HepG2 (cell line): ENCODE data around the gene FAM118A. TPM values are rescaled to one million over a fixed set of nuclear protein-coding genes. Genes with fewer than 3 reads are reported as not detected.

Experiments used
- ARID2 ChIP-seq: sonication (generic); formaldehyde crosslinking; IDR thresholded peaks from 2 replicates; pipeline ENCODE4 v1.8.1; 2022; ENCODE audit warnings: mild to moderate bottlenecking, missing genetic modification reagents, borderline replicate concordance
- EP300 ChIP-seq, 3 experiments: sonication (generic) in 1 of 3; formaldehyde crosslinking in 1 of 3; IDR thresholded peaks; 2 replicates each; pipeline versions ENCODE4 v1.5.1 to v1.6.1; 2011 to 2020; ENCODE audit warnings: low read depth in 2 of 3, low read length in 2 of 3, borderline replicate concordance in 1 of 3, improper control_type of control experiment in 1 of 3, mild to moderate bottlenecking in 1 of 3, missing genetic modification reagents in 1 of 3, moderate library complexity in 1 of 3
- GATAD1 ChIP-seq: IDR thresholded peaks from 2 replicates; pipeline ENCODE4 v1.6.1; 2016; ENCODE audit warnings: missing genetic modification reagents, missing compliant biosample characterization
- HNF1B ChIP-seq: sonication (generic); formaldehyde crosslinking; IDR thresholded peaks from 2 replicates; pipeline ENCODE4 v1.5.1; 2020; ENCODE audit warnings: mild to moderate bottlenecking, moderate library complexity, missing genetic modification reagents
- IKZF4 ChIP-seq: sonication (generic); formaldehyde crosslinking; IDR thresholded peaks from 2 replicates; pipeline ENCODE4 v1.5.1; 2020; ENCODE audit warnings: borderline replicate concordance, mild to moderate bottlenecking, low read depth, missing genetic modification reagents; ENCODE audit errors: not compliant biosample characterization
- LBX2 ChIP-seq: sonication (generic); formaldehyde crosslinking; IDR thresholded peaks from 2 replicates; pipeline ENCODE4 v1.5.0; 2020; ENCODE audit warnings: missing genetic modification reagents, mild to moderate bottlenecking, borderline replicate concordance
- MED1 ChIP-seq: sonication (generic); formaldehyde crosslinking; IDR thresholded peaks from 2 replicates; pipeline ENCODE4 v1.4.0; 2020; ENCODE audit warnings: missing genetic modification reagents
- NR2F6 ChIP-seq, 2 experiments: IDR thresholded peaks; 2 replicates each; pipeline ENCODE4 v1.6.1; 2016; ENCODE audit warnings: antibody characterized with exemption in 1 of 2, mild to moderate bottlenecking in 1 of 2
- RERE ChIP-seq: IDR thresholded peaks from 2 replicates; pipeline ENCODE4 v1.6.1; 2016; ENCODE audit warnings: low read depth, missing genetic modification reagents, missing compliant biosample characterization
- YY1 ChIP-seq: IDR thresholded peaks from 2 replicates; pipeline ENCODE4 v1.6.1; 2011; ENCODE audit warnings: low read length, low read depth, moderate library complexity, mild to moderate bottlenecking; ENCODE audit not compliant: insufficient read depth, insufficient replicate concordance
- ZHX1 ChIP-seq: sonication (generic); formaldehyde crosslinking; IDR thresholded peaks from 2 replicates; pipeline ENCODE4 v1.8.1; 2022; ENCODE audit warnings: low read depth, mild to moderate bottlenecking, missing genetic modification reagents
- ZKSCAN8 ChIP-seq: IDR thresholded peaks from 2 replicates; pipeline ENCODE4 v1.6.1; 2016; ENCODE audit warnings: borderline replicate concordance, missing genetic modification reagents, missing compliant biosample characterization
- ZMYM4 ChIP-seq: sonication (generic); formaldehyde crosslinking; IDR thresholded peaks from 2 replicates; pipeline ENCODE4 v1.8.1; 2023; ENCODE audit warnings: mild to moderate bottlenecking, missing genetic modification reagents
- ZNF749 ChIP-seq: sonication (generic); formaldehyde crosslinking; IDR thresholded peaks from 2 replicates; pipeline ENCODE4 v1.8.0; 2022; ENCODE audit warnings: mild to moderate bottlenecking, missing genetic modification reagents, moderate library complexity, borderline replicate concordance
- ZSCAN9 ChIP-seq: IDR thresholded peaks from 2 replicates; pipeline ENCODE4 v1.6.1; 2016; ENCODE audit warnings: borderline replicate concordance
- polyA plus RNA-seq, 8 experiments: library from polyadenylated mRNA; depleted of rRNA in 3 of 8; stranded (reverse) in 7 of 8; unstranded in 1 of 8; fragments of >200 nt; fragmentation: Illumina TruSeq in 4 of 8; extraction: Trizol in 4 of 8; gene quantifications; 2 replicates each; pipeline versions ENCODE4 v1.2.1 to v1.2.3, GENCODE V29; 2011 to 2016; ENCODE audit warnings: low read depth in 4 of 8, missing spikeins in 1 of 8, mixed read lengths in 1 of 8; ENCODE audit not compliant: insufficient read depth in 1 of 8
- total RNA-seq, 5 experiments: library from RNA; depleted of rRNA; stranded (reverse); fragments of >200 nt; fragmentation: Illumina TruSeq; extraction: Trizol; gene quantifications; 2 replicates each; pipeline ENCODE4 v1.2.3, GENCODE V29; 2016; ENCODE audit warnings: low read depth in 1 of 5

Gene FAM118A
- total and polyA plus RNA-seq, 2 of the 13 experiments (the other 11 are each of a cell fraction or from before 2014, with no cell fraction given), result 36.7 to 48.2 TPM

- TF ChIP-seq LBX2 (CRISPR knock-in tag), result no peak
- no peak for TF ChIP-seq NR2F6 (IDR thresholded peaks at IDR 0.05)
- peak; percentile 68 for TF ChIP-seq NR2F6 (CRISPR knock-in tag; IDR thresholded peaks at IDR 0.05)
- TF ChIP-seq ZSCAN9 (CRISPR knock-in tag), result peak; percentile 57; the same call in 1 of the 2 replicates
- TF ChIP-seq HNF1B (CRISPR knock-in tag), result peak; percentile 74
- peak; percentile 60 for TF ChIP-seq GATAD1
- TF ChIP-seq ZNF749 (CRISPR knock-in tag), result peak; percentile 62; the same call in 1 of the 2 replicates
- peak; percentile 79 for TF ChIP-seq ZMYM4 (CRISPR knock-in tag)
- peak; percentile 74; the same call in 1 of the 2 replicates for TF ChIP-seq ZHX1
- no peak for TF ChIP-seq IKZF4 (CRISPR knock-in tag)
- peak; percentile 17; the same call in 1 of the 2 replicates for TF ChIP-seq ARID2 (CRISPR knock-in tag)
- TF ChIP-seq YY1, result peak; percentile 48
- peak; percentile 82 for TF ChIP-seq ZKSCAN8
- 0 out of 4 replicates have a peak, but pooled peaks of 1 of the 2 experiments have one; percentile 10 for TF ChIP-seq EP300 (IDR thresholded peaks at IDR 0.05; ENCODE audit: low read depth in 2 of 2, low read length in 2 of 2)
- TF ChIP-seq EP300 (CRISPR knock-in tag; IDR thresholded peaks at IDR 0.05; ENCODE audit: borderline replicate concordance), result peak; percentile 18; the same call in 1 of the 2 replicates
- 0 out of 2 replicates have a peak, but pooled peaks have one; percentile 27 for TF ChIP-seq RERE (CRISPR knock-in tag)
- peak; percentile 72 for TF ChIP-seq MED1 (CRISPR knock-in tag)
Observed at GRCh38 chr22:45263463-45264269, 46.1 kb upstream of the FAM118A start (continued).
